Thoracic aorta (tissue), 2 donors: ENCODE measurements around the gene DYDC2. TPM values are rescaled to one million over a fixed set of nuclear protein-coding genes. Genes with fewer than 3 reads are reported as not detected.

ENCODE experiments used
- ATAC-seq: fragments of 150-250 bp; one replicate; pipeline ENCODE4 v1.8.0; 2017; ENCODE audit warnings: low read depth; ENCODE audit not compliant: insufficient number of reproducible peaks, low FRiP score
- DNase-seq: peaks from one replicate; pipeline ENCODE4 v3.0.0-alpha.2; 2020; ENCODE audit warnings: low spot score
- H3K27ac ChIP-seq, 2 donors: fragments of 200-600 bp; sonication (generic); 1 replicate in 1 of 2; 2 replicates in 1 of 2; pipeline ENCODE4 v1.5.1; 2016; ENCODE audit warnings: mild to moderate bottlenecking in 2 of 2, moderate library complexity in 2 of 2
- H3K27me3 ChIP-seq: fragments of 200-600 bp; sonication (generic); replicated peaks from 2 replicates; pipeline ENCODE4 v1.6.0; 2016; ENCODE audit warnings: mild to moderate bottlenecking; ENCODE audit not compliant: insufficient read depth
- H3K36me3 ChIP-seq: fragments of 200-600 bp; sonication (generic); one replicate; pipeline ENCODE4 v1.5.1; 2016
- H3K4me1 ChIP-seq, 2 donors: fragments of 200-600 bp; sonication (generic); 1 replicate in 1 of 2; 2 replicates in 1 of 2; pipeline versions ENCODE4 v1.5.1 to v1.6.0; 2016; ENCODE audit warnings: low read depth in 2 of 2, mild to moderate bottlenecking in 1 of 2; ENCODE audit not compliant: control insufficient read depth in 1 of 2
- H3K4me3 ChIP-seq: fragments of 200-600 bp; sonication (generic); 2 replicates; pipeline ENCODE4 v1.5.1; 2016; ENCODE audit warnings: mild to moderate bottlenecking
- H3K9me3 ChIP-seq: fragments of 200-600 bp; sonication (generic); 2 replicates; pipeline ENCODE4 v1.5.1; 2016
- CTCF ChIP-seq: fragments of 200-600 bp; sonication (generic); IDR thresholded peaks from one replicate; pipeline ENCODE4 v1.5.1; 2019; ENCODE audit warnings: antibody characterized with exemption
- total RNA-seq, 2 donors: library from RNA; depleted of rRNA; stranded (reverse); fragments of >200 nt; gene quantifications; one replicate each; pipeline versions ENCODE4 v1.1.0 to v1.2.3, GENCODE V29; 2016

DYDC2 gene
- total RNA-seq, 2 donors from 2014 or later = not detected

DNA sequence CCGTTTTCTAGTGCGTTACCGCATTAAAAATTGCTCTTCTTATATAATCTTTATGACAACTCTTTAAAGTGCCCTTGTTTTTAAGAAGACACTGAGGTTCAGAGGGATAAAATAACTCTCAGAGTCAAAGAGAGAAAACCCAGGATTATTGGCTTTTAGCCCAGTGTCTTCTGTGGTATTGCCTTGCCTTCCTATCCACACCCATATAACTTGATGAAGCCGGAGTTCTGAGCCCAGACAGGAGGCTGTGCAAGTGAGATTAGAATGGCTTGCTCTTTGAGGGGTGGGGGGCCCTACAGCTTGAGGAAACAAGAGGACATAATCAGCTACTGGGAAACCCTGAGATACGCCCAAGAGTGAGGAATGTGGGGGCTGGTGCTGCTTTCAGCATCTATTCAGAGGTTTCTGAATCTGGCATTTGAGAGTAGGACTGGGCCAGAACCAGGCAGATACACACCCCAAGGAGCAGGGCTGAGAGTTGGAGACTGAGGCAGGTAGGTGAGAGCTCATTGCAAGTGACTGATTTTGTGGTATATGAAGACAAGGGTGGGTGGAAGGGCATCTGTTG lies 54.1 kb downstream of the DYDC2 start:
- no peaks in the 10 kb centered on the region for H3K27me3 ChIP-seq
- ATAC-seq = no peak
- H3K36me3 ChIP-seq = no peaks in the 10 kb centered on the region
- TF ChIP-seq CTCF = no peak
- H3K9me3 ChIP-seq = no peaks in the 10 kb centered on the region
- no peak overlapping the region for H3K4me3 ChIP-seq
- no peak overlapping the region for H3K27ac ChIP-seq
- peaks cover 26 to 51% of the 10 kb centered on the region in 2 donors for H3K4me1 ChIP-seq
- DNase-seq = no peak

DNA sequence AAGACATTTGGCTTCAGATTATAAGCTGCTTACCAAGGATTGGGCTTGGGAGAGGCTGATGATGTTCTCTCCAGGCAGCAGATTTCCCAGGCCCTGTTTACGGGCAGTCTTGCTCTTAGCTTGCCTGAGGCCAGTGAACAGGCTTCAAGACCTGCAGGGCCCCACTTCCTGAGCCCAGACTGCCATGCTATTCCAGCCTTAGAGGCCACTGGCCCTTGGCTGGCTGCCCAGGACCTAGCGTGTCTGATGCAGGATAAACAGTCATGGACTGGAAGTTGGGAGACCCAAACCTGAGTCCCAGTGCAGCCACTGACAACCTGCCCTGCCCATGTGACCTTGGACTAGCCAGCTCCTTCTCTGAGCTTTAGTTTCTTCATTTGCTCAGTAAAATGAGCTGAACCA lies 54.7 kb downstream of the DYDC2 start:
- H3K27ac ChIP-seq = no peak overlapping the region
- H3K4me1 ChIP-seq = peaks cover 28 to 58% of the 10 kb centered on the region in 2 donors

GRCh38 chr10:80411681-80412220 lies 55.2 kb downstream of the DYDC2 start:
- no peak for ATAC-seq
- Histone ChIP-seq H3K27ac (no peak overlapping the region), H3K36me3 (no peaks in the 10 kb centered on the region), H3K4me1 (peaks cover 31 to 62% of the 10 kb centered on the region in 2 donors), H3K4me3 (no peak overlapping the region), H3K9me3 (no peaks in the 10 kb centered on the region), H3K27me3 (no peaks in the 10 kb centered on the region)
- no peak for DNase-seq
- TF ChIP-seq CTCF = no peak

More for the DNA sequence above, 54.7 kb downstream of the DYDC2 start:
- ATAC-seq (no peak), DNase-seq (no peak)
- Histone ChIP-seq H3K27me3 (no peaks in the 10 kb centered on the region), H3K9me3 (no peaks in the 10 kb centered on the region), H3K4me3 (no peak overlapping the region), H3K36me3 (no peaks in the 10 kb centered on the region)
- no peak for TF ChIP-seq CTCF

GRCh38 chr10:80412486-80412885 lies 55.9 kb downstream of the DYDC2 start:
- H3K4me1 ChIP-seq = peaks cover 31 to 64% of the 10 kb centered on the region in 2 donors
- H3K27ac ChIP-seq = no peak overlapping the region
- H3K9me3 ChIP-seq = no peaks in the 10 kb centered on the region

More at GRCh38 chr10:80412486-80412885, 55.9 kb downstream of the DYDC2 start:
- no peaks in the 10 kb centered on the region for H3K27me3 ChIP-seq
- H3K4me3 ChIP-seq = no peak overlapping the region
- ATAC-seq (no peak), DNase-seq (no peak)
- H3K36me3 ChIP-seq = no peaks in the 10 kb centered on the region
- TF ChIP-seq CTCF = no peak
